Sciatic nerve (tissue), 2 donors: ENCODE results near the gene SLC35B2. TPM values are rescaled to one million over a fixed set of nuclear protein-coding genes. Genes with fewer than 3 reads are reported as not detected.

ENCODE experiments used
- ATAC-seq: fragments of 200-7000 bp; cut with Tn5 transposase; one replicate; pipeline ENCODE4 v1.9.1; 2020; ENCODE audit warnings: mild to moderate bottlenecking, moderate library complexity
- DNase-seq: peaks from one replicate; pipeline ENCODE4 v3.0.0-alpha.2; 2020; ENCODE audit warnings: low spot score
- intact Hi-C: fragments of 100-400 bp; cut with DNase I; formaldehyde crosslinking; loops from one replicate; pipeline ENCODE4 v1.14.2; 2022
- total RNA-seq: library from RNA; stranded (reverse); fragmentation: NEBNext Ultra II Directional; extraction: Animal tissue kit (Norgen Biotek cat#: 25700); gene quantifications from one replicate; pipeline ENCODE4 v1.2.1, GENCODE V29; 2021
- donor health status: DM: no; HTN: no; CAD: no.
- donor health status: DM: no; HTN: no; CAD: no.

The SLC35B2 gene, protein sequence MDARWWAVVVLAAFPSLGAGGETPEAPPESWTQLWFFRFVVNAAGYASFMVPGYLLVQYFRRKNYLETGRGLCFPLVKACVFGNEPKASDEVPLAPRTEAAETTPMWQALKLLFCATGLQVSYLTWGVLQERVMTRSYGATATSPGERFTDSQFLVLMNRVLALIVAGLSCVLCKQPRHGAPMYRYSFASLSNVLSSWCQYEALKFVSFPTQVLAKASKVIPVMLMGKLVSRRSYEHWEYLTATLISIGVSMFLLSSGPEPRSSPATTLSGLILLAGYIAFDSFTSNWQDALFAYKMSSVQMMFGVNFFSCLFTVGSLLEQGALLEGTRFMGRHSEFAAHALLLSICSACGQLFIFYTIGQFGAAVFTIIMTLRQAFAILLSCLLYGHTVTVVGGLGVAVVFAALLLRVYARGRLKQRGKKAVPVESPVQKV
- total RNA-seq, result 26.8 TPM

DNA sequence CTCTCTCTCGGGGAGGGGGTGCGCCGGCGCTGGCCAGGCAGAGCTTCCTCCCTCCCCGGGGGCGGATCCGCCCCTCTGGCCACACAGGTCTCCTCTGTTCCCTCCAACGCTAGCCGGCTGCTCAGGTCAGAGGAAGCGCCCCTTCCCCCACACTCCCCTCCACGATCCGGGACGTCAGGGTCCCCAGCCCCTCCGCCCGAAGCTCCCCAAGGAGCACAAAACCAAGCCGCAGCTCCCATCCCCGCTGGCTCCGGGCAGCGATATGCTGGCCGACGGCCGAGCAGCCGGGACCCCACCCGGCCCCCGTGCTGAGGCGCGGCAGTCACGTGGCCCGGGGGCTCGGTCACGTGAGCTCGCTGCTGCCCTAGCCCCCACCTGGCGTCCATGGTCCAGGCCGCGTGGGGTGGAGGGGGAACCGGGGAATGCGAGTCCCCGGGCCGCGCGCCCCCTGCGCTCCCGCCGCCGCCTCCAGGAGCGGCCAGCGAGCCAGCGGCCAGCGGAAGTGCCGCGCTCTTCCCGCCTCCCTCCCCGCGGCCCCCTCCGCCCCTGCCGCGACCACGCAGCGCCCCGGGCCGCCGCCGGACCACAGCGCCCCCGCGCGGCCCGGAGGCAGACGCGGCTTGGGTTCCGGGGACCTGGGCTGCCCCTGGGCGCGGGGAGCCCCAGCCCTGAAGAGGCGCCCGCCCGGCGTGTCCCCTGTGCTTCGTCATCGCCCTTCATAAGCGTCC lies at the start of gene SLC35B2:
Gene SLC35B2, minus strand, starts transcription at position 504 of the 728 bp plus-strand sequence. Its CDS starts 118 bp downstream, at position 386.
- intact Hi-C loops, result no loop called here
- DNase-seq (peak; percentile 90), ATAC-seq (peak; percentile 89)

DNA sequence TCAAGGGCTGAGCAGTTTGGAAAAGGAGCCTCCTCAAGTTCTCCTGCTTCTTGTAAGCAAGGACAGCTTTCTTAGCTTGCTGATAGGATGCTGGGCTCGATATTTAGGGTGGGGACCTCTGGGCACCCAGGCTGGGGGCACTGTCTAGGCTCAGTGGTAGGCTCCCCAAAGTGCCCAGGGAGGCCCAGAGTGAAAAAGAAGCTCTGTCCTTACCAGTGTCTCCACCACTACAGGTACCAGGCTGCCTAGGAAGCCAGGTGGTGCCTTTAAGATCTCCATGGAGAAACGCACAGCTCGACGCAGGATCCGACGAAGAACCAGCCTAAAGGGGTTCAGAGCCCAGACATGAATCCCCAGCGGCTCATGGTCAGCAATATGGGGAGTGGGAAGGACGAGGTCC lies 49.4 kb upstream of the SLC35B2 start:
- ATAC-seq (no peak), DNase-seq (no peak)
- intact Hi-C loops, result no loop called here

DNA sequence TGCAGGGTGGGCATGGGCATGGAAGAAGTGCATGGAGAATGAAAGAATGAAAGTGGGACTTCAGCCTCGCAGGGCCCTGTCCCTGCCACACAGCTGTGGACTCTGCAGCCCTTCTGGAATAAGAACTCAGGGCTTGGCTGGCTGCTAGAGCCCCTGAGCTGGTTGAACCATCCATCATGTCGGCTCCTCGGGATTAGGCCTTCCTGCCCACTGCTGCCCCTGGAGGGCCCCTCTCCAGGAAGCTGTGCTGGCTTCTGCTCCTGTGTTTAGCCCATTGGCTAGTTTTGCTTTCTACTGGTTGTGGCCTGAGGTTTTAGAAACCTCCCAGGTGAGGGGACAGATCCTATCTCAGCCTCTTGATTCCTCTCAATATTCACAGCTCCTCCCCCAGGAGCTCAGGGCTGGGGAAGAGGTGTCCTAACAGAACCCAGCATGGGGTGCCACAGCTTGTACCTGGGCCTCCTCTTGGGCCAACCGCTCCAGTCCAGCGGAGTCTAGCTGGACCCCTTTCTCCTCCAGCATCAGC lies 47.9 kb upstream of the SLC35B2 start:
- intact Hi-C loops, result no loop called here
- DNase-seq, result no peak
- ATAC-seq, result no peak

DNA sequence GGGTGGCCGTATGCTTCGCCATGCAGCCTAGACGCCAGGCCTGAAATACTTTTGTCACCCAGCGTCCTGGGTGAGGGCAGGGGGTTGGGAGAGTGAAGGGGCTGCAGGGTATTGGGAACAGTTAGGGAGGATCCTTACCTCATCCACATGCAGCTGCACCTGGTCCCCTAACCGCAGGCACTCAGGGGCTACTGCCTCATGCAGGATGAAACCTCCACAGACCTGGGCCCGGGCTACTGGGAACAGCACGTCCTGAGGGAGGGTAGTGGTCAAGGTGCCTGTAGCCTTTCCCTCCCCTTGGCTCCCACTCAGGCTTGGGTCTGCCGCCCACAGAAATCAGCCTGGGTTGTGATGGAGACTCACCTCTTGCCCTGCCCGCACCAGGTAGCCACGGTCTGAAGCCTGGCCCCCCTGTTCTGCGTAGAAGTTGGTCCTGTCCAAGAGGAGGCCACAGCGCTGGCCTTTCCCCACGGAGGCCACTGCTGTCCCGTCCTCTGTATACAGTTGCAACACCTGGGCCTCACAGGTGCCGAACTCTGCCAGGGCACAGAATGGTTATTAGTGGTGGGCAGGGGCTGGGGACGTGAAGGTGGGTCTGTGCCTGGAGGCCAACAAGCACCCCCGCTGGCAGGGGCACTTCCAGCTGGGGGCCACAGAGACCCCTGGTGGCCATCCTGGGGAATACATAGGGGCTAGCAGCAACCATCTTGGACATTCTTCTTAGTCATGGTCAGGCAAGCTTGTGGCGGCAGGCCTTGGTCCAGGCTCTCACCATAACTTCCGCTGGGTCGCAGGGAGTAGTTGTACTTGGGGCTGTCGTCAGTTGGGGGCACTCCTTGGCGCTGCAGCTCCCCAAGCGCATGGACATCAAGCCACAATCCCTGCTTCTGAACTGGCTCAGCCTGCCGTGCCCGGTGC lies 47.2 kb upstream of the SLC35B2 start:
- DNase-seq (no peak), ATAC-seq (peak; percentile 39)
- intact Hi-C loops, result no loop called here

DNA sequence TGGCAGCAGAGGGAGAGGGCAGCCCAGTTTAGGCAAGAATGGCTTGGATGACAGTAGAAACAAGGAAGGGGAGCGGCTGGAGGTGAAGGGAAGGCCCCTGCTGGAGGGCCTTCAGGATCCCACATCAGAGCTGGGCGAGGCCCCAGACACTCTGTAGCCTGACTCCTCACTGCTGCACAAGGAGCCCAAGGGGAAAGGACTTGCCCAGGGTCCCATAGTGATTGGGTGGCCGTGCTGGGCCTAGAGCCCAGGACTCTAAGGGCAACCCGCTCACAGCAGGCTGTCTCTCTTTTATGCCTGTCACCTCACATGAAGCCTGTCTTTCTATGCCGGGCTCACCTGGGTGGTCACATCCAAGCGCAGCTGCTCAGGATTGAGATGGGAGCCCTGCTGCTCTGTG lies 46.5 kb upstream of the SLC35B2 start:
- ATAC-seq (no peak), DNase-seq (no peak)
- intact Hi-C loops, result no loop called here

DNA sequence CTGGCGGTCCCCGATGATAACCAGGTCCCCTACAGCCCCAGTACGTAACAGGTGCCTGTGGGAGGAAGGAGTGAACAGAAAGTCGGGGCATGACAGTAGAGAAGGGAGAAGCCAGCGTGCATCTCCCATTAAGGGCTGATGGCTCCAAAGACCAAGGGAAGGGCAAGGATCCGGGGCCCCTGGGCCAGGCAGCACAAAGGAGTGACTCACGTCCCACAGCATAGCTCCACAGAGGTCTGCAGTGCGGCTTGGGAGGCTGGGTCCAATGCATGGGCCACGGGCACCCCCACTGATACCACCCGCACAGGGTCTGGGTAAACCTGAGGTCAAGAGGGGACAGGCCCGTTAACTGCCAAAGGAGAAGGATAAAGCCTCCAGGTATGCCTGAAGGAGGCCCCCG lies 45.5 kb upstream of the SLC35B2 start:
- no peak for DNase-seq
- ATAC-seq, result no peak
- intact Hi-C loops, result no loop called here

DNA sequence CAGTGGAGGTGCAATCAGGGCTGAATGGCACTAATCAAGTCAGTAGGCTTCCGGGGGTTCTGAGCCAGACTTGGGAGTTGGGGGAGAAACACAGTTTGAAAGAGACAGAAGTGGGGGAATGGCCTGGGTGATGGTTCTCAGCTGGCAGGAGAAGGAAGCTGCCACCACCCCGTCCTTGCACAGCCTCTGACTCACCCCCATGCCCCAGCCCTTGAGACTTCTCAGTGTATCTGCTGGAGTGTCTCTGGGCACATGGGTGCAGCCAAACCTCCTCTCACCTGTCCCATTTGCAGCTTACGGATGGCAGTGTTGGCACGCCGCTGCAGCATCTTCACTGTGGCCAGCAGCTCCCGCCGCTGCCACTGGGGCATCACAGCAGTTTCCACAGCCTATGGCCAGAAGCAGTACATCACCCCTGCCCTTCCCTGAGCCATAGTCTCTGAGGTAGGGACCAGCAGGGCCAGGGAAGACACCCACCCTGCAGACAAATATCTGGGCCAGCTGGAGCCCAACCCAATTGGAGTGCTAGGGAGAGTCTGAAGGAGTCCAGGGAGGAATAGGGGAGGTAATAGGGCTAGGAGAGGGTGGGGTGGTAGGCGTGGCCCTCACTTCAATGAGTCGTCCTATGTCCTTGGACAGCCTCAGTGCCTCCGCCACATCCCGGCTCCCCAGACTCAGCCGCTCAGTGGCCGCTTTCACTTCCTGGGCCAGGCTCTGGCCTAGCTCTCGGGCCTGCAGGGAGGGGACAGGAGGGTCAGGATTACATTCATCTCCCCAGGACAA lies 44.6 kb upstream of the SLC35B2 start:
- intact Hi-C loops, result no loop called here
- ATAC-seq (no peak), DNase-seq (no peak)

DNA sequence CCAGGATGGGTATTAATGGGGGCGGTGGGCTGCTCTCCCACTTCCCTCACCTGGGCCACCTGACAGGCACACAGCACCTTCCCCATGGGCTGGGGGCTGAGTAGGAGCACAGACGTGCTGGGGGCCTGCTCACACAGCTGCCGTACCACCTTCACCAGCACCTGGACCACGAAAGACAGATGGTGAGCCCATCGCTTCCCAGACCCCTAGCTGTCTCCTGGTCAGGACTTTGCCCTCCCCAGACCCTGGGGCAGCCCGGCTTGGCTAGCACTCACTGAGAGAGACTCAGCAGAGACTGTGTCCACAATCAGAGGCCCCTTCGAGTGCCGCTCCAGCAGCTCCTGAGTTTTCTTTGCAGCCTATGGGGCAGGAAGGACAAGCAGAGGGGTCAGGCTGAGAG lies 43.8 kb upstream of the SLC35B2 start:
- intact Hi-C loops, result no loop called here
- DNase-seq, result no peak
- ATAC-seq, result no peak

DNA sequence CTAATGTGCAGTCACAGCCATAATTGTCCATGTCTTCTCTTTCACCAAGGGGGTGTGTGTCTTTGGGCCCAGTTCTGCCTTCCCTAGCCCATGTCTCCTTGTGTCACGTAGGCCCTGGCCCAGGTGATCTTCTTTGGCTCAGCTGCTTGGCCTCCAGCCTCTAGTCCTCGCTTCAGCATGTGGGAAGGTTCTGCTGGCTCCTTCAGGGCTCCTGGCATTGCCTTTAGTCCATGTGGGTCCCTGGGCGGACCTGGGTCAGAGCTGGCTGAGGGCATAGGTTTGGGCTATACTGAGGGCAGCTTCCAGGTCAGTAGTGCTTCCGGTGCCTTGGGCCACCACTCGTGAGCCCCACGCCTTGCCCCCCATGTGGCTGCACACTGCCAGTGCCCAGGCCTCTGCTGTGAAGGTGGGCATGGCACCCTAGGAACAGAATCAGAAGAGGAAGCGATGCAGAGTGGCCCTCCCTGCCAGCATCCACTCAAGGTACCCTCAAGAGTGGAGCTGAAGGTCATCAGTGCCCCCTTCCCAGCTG lies 43.0 kb upstream of the SLC35B2 start:
- intact Hi-C loops, result no loop called here
- no peak for DNase-seq
- no peak for ATAC-seq

DNA sequence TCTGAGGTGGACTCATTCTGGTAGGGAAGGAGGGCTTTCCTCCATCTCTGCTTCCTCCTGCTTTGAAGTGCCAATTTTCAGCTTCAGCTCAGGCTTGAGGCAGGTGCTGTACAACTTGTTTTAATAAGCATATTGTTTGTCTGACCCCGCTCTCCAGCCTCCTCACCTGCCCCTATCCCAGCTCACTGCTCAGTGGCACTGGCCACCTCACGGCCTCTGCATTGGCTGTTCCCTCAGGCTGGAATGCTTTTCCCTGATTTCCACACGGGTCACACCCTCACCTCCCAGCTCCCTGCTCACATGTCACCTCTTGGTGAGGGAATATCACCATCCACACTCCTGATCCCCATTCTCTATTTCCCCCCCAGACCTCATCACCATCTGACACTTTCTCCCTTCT lies 41.5 kb upstream of the SLC35B2 start:
- ATAC-seq (no peak), DNase-seq (no peak)
- intact Hi-C loops, result no loop called here

DNA sequence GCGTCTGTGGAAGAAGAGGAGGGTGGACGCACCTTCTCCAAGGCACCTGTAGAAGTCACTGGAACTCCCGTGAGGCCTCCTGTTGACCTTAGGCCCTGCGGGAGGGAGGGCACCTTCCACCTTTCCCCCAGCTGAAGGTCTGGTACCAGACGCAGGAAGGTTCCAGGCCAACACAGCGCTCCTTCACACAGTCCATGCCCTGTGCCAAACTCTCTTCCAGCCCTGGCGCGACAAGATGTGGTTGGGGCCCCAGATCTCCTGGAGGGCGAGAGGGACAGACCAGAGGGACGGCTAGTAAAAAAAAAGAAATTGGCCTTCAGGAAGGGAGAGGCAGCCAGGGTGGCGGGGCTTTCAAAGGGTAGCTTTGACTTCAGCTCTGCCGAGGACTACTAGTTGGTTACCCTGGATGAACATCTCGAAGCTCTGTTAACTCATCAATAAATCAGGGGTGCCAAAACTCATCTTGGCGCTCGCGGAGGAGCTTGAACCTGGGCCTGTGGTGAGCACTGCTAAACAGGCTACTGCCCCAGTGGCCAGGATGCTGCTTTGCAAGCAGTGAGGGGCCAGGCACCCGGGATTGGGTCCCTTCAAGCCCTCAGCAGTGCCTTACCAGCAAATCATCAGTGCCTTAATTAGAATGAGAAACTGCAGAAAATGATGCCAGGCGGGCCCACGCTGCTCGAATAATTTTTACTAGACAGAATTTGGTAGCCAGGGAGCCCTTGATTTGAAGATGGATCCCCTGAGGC lies 40.9 kb upstream of the SLC35B2 start:
- ATAC-seq (peak; percentile 19), DNase-seq (no peak)
- intact Hi-C loops, result no loop called here

DNA sequence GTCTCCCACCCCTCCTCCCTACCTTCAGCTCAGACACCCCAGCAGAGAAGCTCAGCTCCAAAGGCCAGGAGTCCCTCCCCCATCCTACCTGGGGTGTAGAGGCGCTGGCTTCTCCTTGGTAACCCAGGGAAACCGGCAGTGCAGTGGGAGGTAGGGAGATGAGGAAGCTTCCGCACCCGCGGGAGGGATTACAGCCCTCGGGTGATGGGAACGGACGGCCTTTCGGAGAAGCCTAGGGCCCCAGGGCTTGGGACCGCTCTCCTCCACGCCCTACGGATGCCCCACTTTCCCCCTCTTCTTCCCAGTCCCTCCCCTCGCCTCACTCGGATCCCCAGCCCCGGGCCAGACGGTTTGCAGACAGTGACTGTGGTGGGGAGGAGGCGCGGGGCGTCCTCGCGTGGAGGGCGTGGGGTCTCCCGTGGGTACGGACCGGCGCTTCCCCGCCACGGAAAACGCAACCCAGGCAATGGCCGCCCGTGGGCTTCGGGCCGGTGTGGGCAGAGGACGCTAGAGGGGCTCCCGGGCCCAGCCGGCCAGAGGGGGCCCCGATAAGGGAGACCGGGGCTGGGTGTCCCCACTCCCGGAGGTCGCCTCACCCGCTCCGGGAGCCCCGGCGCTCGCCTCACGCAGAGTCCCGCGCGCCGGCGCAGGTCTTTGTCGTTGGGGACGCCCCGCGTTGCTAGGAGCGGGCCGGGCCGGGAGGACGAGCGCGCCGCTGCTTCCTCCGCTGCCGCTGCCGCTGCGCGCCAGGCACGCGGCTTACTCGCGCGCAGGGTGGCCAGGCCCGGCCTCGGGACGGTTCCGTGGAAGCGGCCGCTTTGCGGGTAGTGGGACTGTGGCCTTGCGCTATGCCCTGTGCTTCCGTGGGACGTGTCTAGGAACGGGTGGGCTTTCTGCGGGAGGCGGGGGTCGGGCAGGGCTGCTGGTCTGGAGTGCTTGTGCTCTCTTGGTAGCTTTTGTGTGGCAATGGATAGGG lies 40.0 kb upstream of the SLC35B2 start:
- intact Hi-C loops, result no loop called here
- ATAC-seq (peak; percentile 73), DNase-seq (no peak)

DNA sequence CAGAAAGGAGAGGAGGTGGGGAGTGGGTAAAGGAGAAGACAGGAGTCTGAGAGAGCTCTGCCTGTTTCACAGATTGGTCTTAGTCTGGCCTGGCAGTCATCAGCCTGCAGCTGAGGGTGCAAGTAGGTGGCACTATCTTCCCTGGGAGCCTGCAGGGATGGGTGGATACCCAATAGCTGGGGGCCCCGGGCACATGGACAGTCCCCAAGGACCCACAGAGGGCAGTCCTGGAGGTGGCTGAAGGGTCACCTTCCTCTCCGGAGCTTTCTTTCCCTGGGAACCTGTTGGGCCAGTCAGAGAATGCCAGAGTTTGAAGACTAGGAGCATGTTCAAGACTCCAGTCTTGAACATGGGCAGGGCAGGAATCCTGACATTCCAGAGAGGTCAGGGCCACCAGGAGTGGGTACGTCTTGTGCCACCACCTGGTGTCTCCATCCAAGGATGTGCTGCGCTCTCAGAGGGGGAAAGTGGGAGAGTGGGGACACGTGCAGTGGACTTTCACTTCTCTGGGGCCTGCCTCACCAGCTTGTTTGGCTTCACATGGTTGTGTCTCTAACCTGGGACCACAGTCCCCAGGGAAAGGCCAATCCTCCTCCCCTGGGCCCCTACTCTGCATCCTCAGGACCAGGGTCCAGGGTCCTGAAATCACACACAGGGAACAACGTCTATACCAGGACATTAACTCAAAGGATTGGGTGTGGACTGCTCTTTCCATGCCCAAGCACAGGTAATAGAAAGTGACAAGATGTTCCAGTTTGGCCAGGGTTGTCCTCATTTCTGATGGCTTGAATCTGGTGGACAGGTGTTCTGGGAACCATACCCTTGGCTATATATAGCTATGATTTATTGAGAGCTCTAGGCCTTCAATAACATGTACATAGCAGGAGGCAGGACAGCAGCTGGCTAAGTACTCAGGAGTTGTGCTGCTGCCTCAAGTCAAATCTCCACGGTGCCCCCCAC lies 37.8 kb upstream of the SLC35B2 start:
- ATAC-seq (no peak), DNase-seq (no peak)
- intact Hi-C loops, result no loop called here

DNA sequence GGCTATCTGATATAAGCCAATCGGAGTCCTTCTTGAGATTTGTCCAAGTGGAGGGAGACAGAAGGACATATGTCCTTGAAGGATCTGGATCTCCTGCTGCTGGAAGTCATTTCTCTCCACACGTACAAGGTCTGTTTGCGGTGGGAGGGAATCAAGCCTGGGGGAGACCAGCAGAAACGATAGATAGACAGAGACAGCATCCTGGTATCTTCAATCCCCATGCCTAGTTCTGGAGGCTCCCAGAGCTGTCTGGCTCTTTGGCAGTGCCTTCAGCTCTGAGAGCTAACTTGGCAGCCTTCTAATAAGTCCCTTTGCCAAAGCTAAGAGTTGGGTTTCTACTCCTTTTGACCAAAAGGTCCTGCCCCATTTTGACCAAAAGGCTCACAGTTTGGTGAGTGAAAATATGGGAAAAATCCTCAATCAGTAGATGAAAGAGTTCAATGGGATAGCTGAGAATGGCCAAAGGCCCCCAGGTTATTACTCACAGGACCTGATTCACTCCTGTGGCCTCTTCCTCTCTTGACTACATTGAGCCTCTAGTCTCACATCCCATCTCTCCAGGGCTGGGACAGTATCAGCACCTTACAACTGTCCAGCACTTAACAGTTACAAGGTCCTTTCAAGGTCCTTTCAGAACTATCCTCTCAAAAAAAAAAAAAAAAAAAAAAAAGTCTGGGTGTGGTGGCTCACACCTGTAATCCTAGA lies 35.5 kb upstream of the SLC35B2 start:
- intact Hi-C loops, result no loop called here
- no peak for DNase-seq
- no peak for ATAC-seq

DNA sequence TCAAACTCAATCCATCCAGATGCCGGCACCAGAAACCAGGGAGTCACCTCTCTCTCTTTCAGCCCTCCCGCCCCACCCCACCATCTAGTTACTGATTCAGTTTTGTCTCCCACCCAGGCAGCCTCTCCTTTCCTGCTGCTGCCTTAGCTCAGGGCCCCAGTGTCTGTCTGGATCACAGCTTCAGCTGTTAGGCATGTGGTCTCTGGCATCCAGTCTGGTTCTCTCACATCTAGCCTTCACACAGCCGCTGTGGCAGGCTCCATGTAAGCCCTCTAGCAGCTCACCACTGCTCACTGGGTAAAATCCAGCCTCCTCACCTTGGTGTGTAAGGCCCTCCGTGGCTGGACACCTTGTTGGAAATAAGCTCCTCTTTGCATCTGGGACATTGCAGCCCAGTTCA lies 34.5 kb upstream of the SLC35B2 start:
- no peak for ATAC-seq
- DNase-seq, result no peak
- intact Hi-C loops, result no loop called here
